IMR-90 (cell line): ENCODE measurements around the gene RUNDC3A. TPM values are rescaled to one million over a fixed set of nuclear protein-coding genes. Genes with fewer than 3 reads are reported as not detected.

ENCODE experiments used
- ATAC-seq: fragments of 200-7000 bp; cut with Tn5 transposase; 2 replicates; pipeline ENCODE4 v1.9.1; 2020; ENCODE audit warnings: low read depth, mild to moderate bottlenecking, moderate library complexity
- BruUV-seq: library from RNA; stranded (reverse); fragments of 400-500 nt; replicated peaks from 2 replicates; lab custom pipeline; 2021; lab: Mats Ljungman, UMichigan
- CTCF ChIA-PET: fragments of 300-600 bp; formaldehyde crosslinking; extraction: SDS; loops from one replicate; lab custom pipeline; 2021; ENCODE audit warnings: antibody characterized with exemption; lab: Yijun Ruan, JAX
- POLR2A ChIA-PET: fragments of 300-600 bp; sonication (Branson Sonifier 250); formaldehyde crosslinking; loops from one replicate; lab custom pipeline; 2022; ENCODE audit warnings: antibody characterized with exemption; ENCODE audit not compliant: unreplicated experiment; lab: Charles Lee
- DNase-seq: peaks from one replicate; pipeline ENCODE4 v3.0.0; 2013
- H2AFZ ChIP-seq: replicated peaks from 2 replicates; pipeline ENCODE3; 2013; ENCODE audit warnings: low read length, mild to moderate bottlenecking; ENCODE audit not compliant: poor library complexity
- H2AK5ac ChIP-seq: 2 replicates; pipeline ENCODE4 v1.6.1; 2013; ENCODE audit warnings: low read depth, low read length, inconsistent platforms
- H2AK9ac ChIP-seq: replicated peaks from 2 replicates; pipeline ENCODE3; 2013; ENCODE audit warnings: mild to moderate bottlenecking, low read depth, low read length, moderate library complexity; ENCODE audit not compliant: poor library complexity
- H2BK120ac ChIP-seq: 2 replicates; pipeline ENCODE4 v1.6.1; 2013; ENCODE audit warnings: low read depth, low read length, inconsistent platforms
- H2BK15ac ChIP-seq: 3 replicates; pipeline ENCODE4 v1.6.1; 2013; ENCODE audit warnings: low read depth, low read length, inconsistent platforms
- H2BK20ac ChIP-seq: 2 replicates; pipeline ENCODE4 v1.6.1; 2013; ENCODE audit warnings: low read depth, mild to moderate bottlenecking, inconsistent platforms, low read length, moderate library complexity
- H2BK5ac ChIP-seq: 2 replicates; pipeline ENCODE4 v1.6.1; 2013; ENCODE audit warnings: mild to moderate bottlenecking, low read depth, low read length, inconsistent platforms; ENCODE audit not compliant: poor library complexity, severe bottlenecking
- H3K14ac ChIP-seq: replicated peaks from 2 replicates; pipeline ENCODE4 v1.6.1; 2013; ENCODE audit warnings: low read depth, low read length, inconsistent platforms
- H3K18ac ChIP-seq: 2 replicates; pipeline ENCODE4 v1.6.1; 2013; ENCODE audit warnings: low read depth, low read length, control low read depth
- H3K23ac ChIP-seq: 2 replicates; pipeline ENCODE4 v1.6.1; 2013; ENCODE audit warnings: low read depth, low read length, inconsistent platforms
- H3K27ac ChIP-seq: 2 replicates; pipeline ENCODE4 v1.5.1; 2013; ENCODE audit warnings: mild to moderate bottlenecking, control low read depth, low read length; ENCODE audit not compliant: insufficient read depth
- H3K27me3 ChIP-seq: 2 replicates; pipeline ENCODE4 v1.6.1; 2013; ENCODE audit warnings: low read length; ENCODE audit not compliant: control insufficient read depth, insufficient read depth
- H3K36me3 ChIP-seq: 2 replicates; pipeline ENCODE4 v1.6.1; 2013; ENCODE audit warnings: low read length, mixed read lengths; ENCODE audit not compliant: control insufficient read depth, insufficient read depth
- H3K4ac ChIP-seq: 2 replicates; pipeline ENCODE4 v1.6.1; 2013; ENCODE audit warnings: low read depth, low read length, inconsistent platforms
- H3K4me1 ChIP-seq: 2 replicates; pipeline ENCODE4 v1.6.1; 2013; ENCODE audit warnings: low read length, mixed read lengths; ENCODE audit not compliant: control insufficient read depth, insufficient read depth
- H3K4me2 ChIP-seq: 2 replicates; pipeline ENCODE4 v1.6.1; 2013; ENCODE audit warnings: low read depth, mild to moderate bottlenecking, control low read depth, low read length, moderate library complexity
- H3K4me3 ChIP-seq: 2 replicates; pipeline ENCODE4 v1.5.1; 2013; ENCODE audit warnings: low read depth, mild to moderate bottlenecking, control low read depth, low read length, moderate library complexity; ENCODE audit not compliant: insufficient read depth
- H3K56ac ChIP-seq: 2 replicates; pipeline ENCODE4 v1.6.1; 2013; ENCODE audit warnings: low read length, inconsistent platforms; ENCODE audit not compliant: insufficient read depth; ENCODE audit errors: extremely low read depth
- H3K79me1 ChIP-seq, 2 experiments: 2 replicates each; pipeline ENCODE4 v1.6.1; 2013; ENCODE audit warnings: low read length in 2 of 2, inconsistent platforms in 1 of 2, low read depth in 1 of 2
- H3K9ac ChIP-seq: 2 replicates; pipeline ENCODE4 v1.6.1; 2013; ENCODE audit warnings: low read depth, low read length, control low read depth
- H3K9me1 ChIP-seq: 2 replicates; pipeline ENCODE4 v1.6.1; 2013; ENCODE audit warnings: low read length, inconsistent platforms; ENCODE audit not compliant: insufficient read depth
- H3K9me3 ChIP-seq: 2 replicates; pipeline ENCODE4 v1.6.1; 2013; ENCODE audit warnings: low read length; ENCODE audit not compliant: control insufficient read depth, insufficient read depth
- H4K20me1 ChIP-seq: 2 replicates; pipeline ENCODE4 v1.6.1; 2013; ENCODE audit warnings: low read length, inconsistent platforms; ENCODE audit not compliant: insufficient read depth
- H4K5ac ChIP-seq: 2 replicates; pipeline ENCODE4 v1.6.1; 2013; ENCODE audit warnings: mild to moderate bottlenecking, low read depth, low read length, control low read depth
- H4K8ac ChIP-seq, 2 experiments: 2 replicates each; pipeline ENCODE4 v1.6.1; 2013; ENCODE audit warnings: low read depth in 2 of 2, low read length in 2 of 2, control low read depth in 1 of 2, inconsistent platforms in 1 of 2
- H4K91ac ChIP-seq: 2 replicates; pipeline ENCODE4 v1.6.1; 2013; ENCODE audit warnings: low read depth, low read length, inconsistent platforms; ENCODE audit not compliant: insufficient read depth
- BHLHE40 ChIP-seq: fragments of 150-350 bp; IDR thresholded peaks from 2 replicates; pipeline ENCODE4 v1.6.1; 2016; ENCODE audit warnings: mild to moderate bottlenecking, low read depth, low read length
- CEBPB ChIP-seq: IDR thresholded peaks from 2 replicates; pipeline ENCODE4 v1.6.1; 2012; ENCODE audit warnings: low read depth, low read length, improper control_type of control experiment
- CHD1 ChIP-seq: IDR thresholded peaks from 2 replicates; pipeline ENCODE4 v1.6.1; 2012; ENCODE audit warnings: low read depth, low read length, improper control_type of control experiment
- ELK1 ChIP-seq: fragments of 150-350 bp; IDR thresholded peaks from 2 replicates; pipeline ENCODE4 v1.6.1; 2016; ENCODE audit warnings: low read depth, mild to moderate bottlenecking, low read length, moderate library complexity, borderline replicate concordance
- FOS ChIP-seq: fragments of 150-350 bp; IDR thresholded peaks from 2 replicates; pipeline ENCODE4 v1.6.1; 2016; ENCODE audit warnings: low read depth, low read length
- MXI1 ChIP-seq: IDR thresholded peaks from 2 replicates; pipeline ENCODE4 v1.6.1; 2012; ENCODE audit warnings: low read depth, mild to moderate bottlenecking, low read length, moderate library complexity, borderline replicate concordance
- NFE2L2 ChIP-seq: fragments of 150-350 bp; IDR thresholded peaks from 2 replicates; pipeline ENCODE4 v1.6.1; 2016; ENCODE audit warnings: low read depth, mild to moderate bottlenecking, low read length
- POLR2A ChIP-seq: IDR thresholded peaks from 2 replicates; pipeline ENCODE4 v1.6.1; 2012; ENCODE audit warnings: mild to moderate bottlenecking, low read depth, low read length
- RAD21 ChIP-seq: IDR thresholded peaks from 2 replicates; pipeline ENCODE4 v1.6.1; 2012; ENCODE audit warnings: low read length, improper control_type of control experiment
- RFX5 ChIP-seq: IDR thresholded peaks from 2 replicates; pipeline ENCODE4 v1.8.0; 2012; ENCODE audit warnings: low read depth, mild to moderate bottlenecking, low read length, moderate library complexity
- SMC3 ChIP-seq: fragments of 150-350 bp; IDR thresholded peaks from 2 replicates; pipeline ENCODE4 v1.6.1; 2016; ENCODE audit warnings: low read depth, mild to moderate bottlenecking, antibody characterized with exemption, low read length, moderate library complexity
- USF2 ChIP-seq: fragments of 150-350 bp; IDR thresholded peaks from 2 replicates; pipeline ENCODE4 v1.6.1; 2017; ENCODE audit warnings: mild to moderate bottlenecking, antibody characterized with exemption, low read length, low read depth
- WGBS, 2 experiments: methylation state at CpG; one replicate each; pipeline versions ENCODE4 v1.1.5 to v1.1.7; 2013; ENCODE audit warnings: missing lambda C conversion rate in 2 of 2; ENCODE audit not compliant: insufficient read length in 1 of 2; ENCODE audit errors: extremely low coverage in 2 of 2; 5-methylcytosine and 5-hydroxymethylcytosine counted together
- dilution Hi-C: fragments of 300-500 bp; cut with HindIII; formaldehyde crosslinking; loops from one replicate; pipeline ENCODE4 v1.14.3; 2018; ENCODE audit warnings: low sequenced_read_pairs; ENCODE audit not compliant: unreplicated experiment
- in situ Hi-C: fragments of 300-500 bp; cut with MboI; formaldehyde crosslinking; loops from 3 replicates; pipeline ENCODE4 v1.14.3; 2019; ENCODE audit warnings: low sequenced_read_pairs, inconsistent platforms, mixed read lengths
- intact Hi-C: fragments of 100-400 bp; cut with micrococcal nuclease; formaldehyde crosslinking; loops from 2 replicates; pipeline ENCODE4 v1.10.0; 2022
- polyA plus RNA-seq, 3 experiments: library from polyadenylated mRNA; depleted of rRNA; stranded (reverse); fragments of >200 nt; gene quantifications; 2 replicates each; pipeline ENCODE4 v1.2.3, GENCODE V29; 2012; ENCODE audit warnings: low replicate concordance in 1 of 3
- total RNA-seq: library from RNA; depleted of rRNA; stranded (reverse); fragments of >200 nt; gene quantifications from 2 replicates; pipeline ENCODE4 v1.2.3, GENCODE V29; 2012

The RUNDC3A gene
- total and polyA plus RNA-seq, 2 of the 4 experiments (the other 2 are of a cell fraction), result under 0.01 to 0.34 TPM

GRCh38 chr17:44267165-44267455 is 41.3 kb upstream of the RUNDC3A start:
- H3K79me1 ChIP-seq, result no peaks in the 10 kb centered on the region
- H2AFZ ChIP-seq, result no peak overlapping the region
- dilution Hi-C loops (no loop called here), intact Hi-C loops (no loop called here), in situ Hi-C loops (no loop called here)
- H3K4ac ChIP-seq, result no peak overlapping the region
- H3K14ac ChIP-seq, result no peak overlapping the region
- no peak for TF ChIP-seq RFX5
- TF ChIP-seq MXI1, result no peak
- no peak for TF ChIP-seq CHD1
- TF ChIP-seq CEBPB, result no peak
- TF ChIP-seq POLR2A, result no peak
- no peak for TF ChIP-seq BHLHE40
- TF ChIP-seq ELK1, result no peak
- TF ChIP-seq SMC3, result no peak
- no peak for TF ChIP-seq NFE2L2
- TF ChIP-seq USF2, result no peak
- TF ChIP-seq FOS, result no peak
- TF ChIP-seq RAD21, result no peak
- H4K8ac ChIP-seq, result no peak overlapping the region
- H3K36me3 ChIP-seq, result no peaks in the 10 kb centered on the region
- no peak for ATAC-seq
- H3K4me2 ChIP-seq, result no peak overlapping the region
- H3K9me1 ChIP-seq, result no peaks in the 10 kb centered on the region
- no peak overlapping the region for H3K4me3 ChIP-seq
- H3K23ac ChIP-seq, result no peak overlapping the region
- no peak overlapping the region for H2BK20ac ChIP-seq
- H2AK5ac ChIP-seq, result no peak overlapping the region
- no peak overlapping the region for H2BK15ac ChIP-seq
- H2BK5ac ChIP-seq, result no peak overlapping the region
- ChIA-PET POLR2A (no interaction called here), CTCF (no interaction called here)
- H2AK9ac ChIP-seq, result no peak overlapping the region
- no peak for DNase-seq
- no peak overlapping the region for H3K27ac ChIP-seq
- H3K4me1 ChIP-seq, result no peaks in the 10 kb centered on the region
- WGBS, 2 experiments, result 80% methylated on average over 1 of the region's 5 CpGs; no CpG with 5 or more reads in 1 of the 2 experiments
- H3K18ac ChIP-seq, result no peak overlapping the region
- H4K91ac ChIP-seq, result no peak overlapping the region
- H3K9me3 ChIP-seq, result no peaks in the 10 kb centered on the region
- no TSS peak for BruUV-seq
- H3K9ac ChIP-seq, result no peak overlapping the region
- no peak overlapping the region for H3K56ac ChIP-seq
- no peak overlapping the region for H4K5ac ChIP-seq
- H2BK120ac ChIP-seq, result no peak overlapping the region
- no peaks in the 10 kb centered on the region for H4K20me1 ChIP-seq
- H3K27me3 ChIP-seq, result peaks cover 52% of the 10 kb centered on the region
